ENCODE measurements around the gene CKAP2L.
A peak's percentile ranks its signal among the peaks of the same experiment; 100 is the strongest.

The CKAP2L gene

DNA sequence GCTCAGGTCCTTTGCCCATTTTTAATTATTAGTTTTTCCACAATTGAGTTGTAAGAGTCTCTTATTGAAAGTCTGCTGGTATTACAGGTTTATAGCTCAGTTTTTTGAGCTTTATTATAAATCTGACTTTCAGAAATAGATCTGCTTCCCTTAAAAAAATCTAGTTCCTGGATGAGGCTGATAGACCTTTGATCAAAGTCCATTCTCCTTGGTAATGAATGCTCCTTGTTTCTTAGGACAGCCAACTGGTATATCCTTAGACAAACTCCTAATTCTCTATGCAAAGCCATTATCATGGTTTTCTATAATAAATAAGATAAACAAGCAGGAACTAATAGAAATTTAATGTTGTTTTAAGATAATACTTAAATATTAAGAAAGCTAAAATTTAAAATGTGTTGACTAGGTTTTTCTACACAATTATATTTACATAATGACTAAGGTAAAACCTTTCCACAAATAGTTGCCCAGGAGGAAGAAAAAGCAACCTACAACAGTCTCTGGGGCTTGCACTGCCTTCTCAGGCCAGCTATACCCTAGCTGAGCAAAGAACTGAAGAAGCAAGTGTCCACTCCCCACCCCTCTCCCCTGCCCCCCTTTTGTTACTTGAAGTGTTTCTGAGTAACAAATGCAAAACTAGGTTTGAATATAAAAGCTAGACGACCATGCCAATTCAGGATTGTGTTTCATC, 26.7 kb downstream of the CKAP2L start:
- H3K4me3 ChIP-seq (ENCODE audit: low read depth, low read length) = no peak overlapping the region

DNA sequence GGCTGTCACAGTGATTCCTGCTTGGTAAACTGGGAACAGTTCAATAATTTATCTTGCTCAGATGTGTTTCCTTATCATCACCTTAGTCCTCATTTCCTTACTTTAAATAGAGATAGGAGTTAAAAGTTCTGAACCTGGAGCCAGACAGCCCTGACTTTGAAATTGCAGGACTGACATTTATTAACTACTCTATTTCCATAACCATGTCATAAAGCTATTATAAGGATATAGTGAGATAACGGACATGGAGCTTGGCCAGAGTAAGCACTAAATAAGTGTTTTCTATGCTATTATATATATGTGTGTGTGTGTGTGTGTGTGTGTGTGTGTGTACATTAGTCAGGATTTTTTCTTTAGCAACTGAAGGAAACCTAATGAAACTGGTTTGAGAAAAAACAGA, 30.5 kb downstream of the CKAP2L start:
- DNase-seq (ENCODE audit: low read depth) = peak; percentile 13
- TF ChIP-seq, protein P1, sequence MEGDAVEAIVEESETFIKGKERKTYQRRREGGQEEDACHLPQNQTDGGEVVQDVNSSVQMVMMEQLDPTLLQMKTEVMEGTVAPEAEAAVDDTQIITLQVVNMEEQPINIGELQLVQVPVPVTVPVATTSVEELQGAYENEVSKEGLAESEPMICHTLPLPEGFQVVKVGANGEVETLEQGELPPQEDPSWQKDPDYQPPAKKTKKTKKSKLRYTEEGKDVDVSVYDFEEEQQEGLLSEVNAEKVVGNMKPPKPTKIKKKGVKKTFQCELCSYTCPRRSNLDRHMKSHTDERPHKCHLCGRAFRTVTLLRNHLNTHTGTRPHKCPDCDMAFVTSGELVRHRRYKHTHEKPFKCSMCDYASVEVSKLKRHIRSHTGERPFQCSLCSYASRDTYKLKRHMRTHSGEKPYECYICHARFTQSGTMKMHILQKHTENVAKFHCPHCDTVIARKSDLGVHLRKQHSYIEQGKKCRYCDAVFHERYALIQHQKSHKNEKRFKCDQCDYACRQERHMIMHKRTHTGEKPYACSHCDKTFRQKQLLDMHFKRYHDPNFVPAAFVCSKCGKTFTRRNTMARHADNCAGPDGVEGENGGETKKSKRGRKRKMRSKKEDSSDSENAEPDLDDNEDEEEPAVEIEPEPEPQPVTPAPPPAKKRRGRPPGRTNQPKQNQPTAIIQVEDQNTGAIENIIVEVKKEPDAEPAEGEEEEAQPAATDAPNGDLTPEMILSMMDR (IDR thresholded peaks at IDR 0.05; ENCODE audit: control insufficient read depth, extremely low read depth, insufficient read depth) = no peak
- no peak overlapping the region for H3K4me3 ChIP-seq (ENCODE audit: low read depth, low read length)

More for the DNA sequence above, 26.7 kb downstream of the CKAP2L start:
- TF ChIP-seq, protein P1 (IDR thresholded peaks at IDR 0.05; ENCODE audit: control insufficient read depth, extremely low read depth, insufficient read depth) = no peak
- DNase-seq (ENCODE audit: low read depth) = no peak

DNA sequence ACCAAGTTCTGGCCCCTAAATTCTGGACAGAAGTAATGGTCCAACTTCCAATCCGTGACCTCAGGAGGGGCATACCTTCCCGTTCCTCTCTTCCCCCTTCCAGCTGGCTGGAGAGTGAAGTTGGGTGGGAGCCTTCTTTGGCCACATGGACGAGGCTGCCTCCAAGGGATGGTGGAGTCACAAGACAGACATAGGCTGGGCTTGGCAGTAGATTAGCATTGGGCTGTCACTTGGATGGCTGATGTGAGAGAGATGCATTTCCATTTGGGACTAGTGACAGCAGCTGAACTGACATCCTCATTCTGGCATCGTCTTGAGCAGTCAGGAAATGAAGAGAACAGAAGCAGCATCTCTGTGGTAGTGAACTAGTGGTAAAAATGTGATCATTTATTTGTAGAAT, 31.0 kb downstream of the CKAP2L start:
- no peak for DNase-seq (ENCODE audit: low read depth)
- H3K4me3 ChIP-seq (ENCODE audit: low read depth, low read length) = no peak overlapping the region
- TF ChIP-seq, protein P1 (IDR thresholded peaks at IDR 0.05; ENCODE audit: control insufficient read depth, extremely low read depth, insufficient read depth) = no peak

DNA sequence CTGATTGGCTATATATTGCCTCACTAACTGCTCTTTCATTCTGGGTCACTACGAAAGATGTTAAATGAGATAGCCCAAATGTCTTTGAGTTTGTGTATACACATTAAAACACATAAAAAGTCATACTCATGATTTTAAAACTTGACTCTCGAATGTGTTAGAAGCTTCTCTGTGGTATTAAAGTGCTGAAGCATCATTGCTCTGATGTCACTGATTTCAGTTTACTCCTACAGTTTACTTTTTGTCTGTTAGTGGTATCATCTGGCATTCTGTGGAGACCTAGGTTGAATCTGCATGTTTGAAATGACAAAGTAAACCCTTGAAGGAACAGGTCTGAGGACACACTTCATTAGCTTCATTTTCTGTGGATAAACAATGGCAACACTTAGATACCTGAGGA, 32.9 kb downstream of the CKAP2L start:
- DNase-seq (ENCODE audit: low read depth) = no peak
- TF ChIP-seq, protein P1 (IDR thresholded peaks at IDR 0.05; ENCODE audit: control insufficient read depth, extremely low read depth, insufficient read depth) = no peak
- no peak overlapping the region for H3K4me3 ChIP-seq (ENCODE audit: low read depth, low read length)

DNA sequence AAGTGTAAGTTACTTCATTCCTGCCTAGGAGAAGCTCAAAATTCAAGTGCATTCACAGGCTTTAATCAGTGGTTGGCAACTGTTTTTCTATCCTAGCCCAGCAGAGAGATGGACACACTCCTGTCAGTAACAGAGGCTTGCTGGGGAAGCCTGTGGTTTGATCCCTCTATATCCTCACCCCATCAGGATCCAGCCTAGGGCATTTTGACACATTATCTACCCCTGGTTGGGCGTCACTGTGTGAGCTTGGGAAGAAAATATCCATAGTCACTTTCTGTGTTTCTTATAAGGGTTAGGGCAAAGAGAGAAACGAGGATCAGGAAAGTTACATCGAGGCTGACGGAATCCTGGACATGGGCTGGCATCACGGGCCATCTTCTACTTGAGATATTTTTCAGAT, 33.6 kb downstream of the CKAP2L start:
- DNase-seq (ENCODE audit: low read depth) = no peak
- TF ChIP-seq, protein P1 (IDR thresholded peaks at IDR 0.05; ENCODE audit: control insufficient read depth, extremely low read depth, insufficient read depth) = no peak
- H3K4me3 ChIP-seq (ENCODE audit: low read depth, low read length) = no peak overlapping the region

DNA sequence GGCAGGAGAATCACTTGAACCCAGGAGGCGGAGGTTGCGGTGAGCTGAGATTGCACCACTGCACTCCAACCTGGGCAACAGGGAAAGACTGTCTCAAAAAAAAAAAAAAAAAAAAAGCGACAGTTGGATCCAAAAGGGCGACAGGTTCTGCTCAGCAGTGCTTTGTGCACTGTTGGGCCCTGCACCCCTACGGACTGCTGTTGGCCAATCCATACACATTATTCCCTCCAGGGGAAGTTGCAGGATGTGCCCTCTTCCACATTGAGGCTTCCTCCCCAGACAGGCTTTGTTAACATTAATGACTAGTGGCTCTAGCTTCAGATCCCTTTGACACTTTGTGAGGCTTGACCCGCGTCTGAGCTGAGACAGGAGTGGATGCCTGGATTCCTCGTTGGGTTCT, 34.2 kb downstream of the CKAP2L start:
- no peak for DNase-seq (ENCODE audit: low read depth)
- no peak overlapping the region for H3K4me3 ChIP-seq (ENCODE audit: low read depth, low read length)
- TF ChIP-seq, protein P1 (IDR thresholded peaks at IDR 0.05; ENCODE audit: control insufficient read depth, extremely low read depth, insufficient read depth) = no peak

All from LNCaP clone FGC (cell line).